ENCODE data around the gene BYSL. TPM values are rescaled to one million over a fixed set of nuclear protein-coding genes. Genes with fewer than 3 reads are reported as not detected.

BYSL gene
- total and polyA plus RNA-seq, 4 donors = 5.4 to 11.6 (median 8.6) TPM

- no peak for TF ChIP-seq SP1 (IDR thresholded peaks at IDR 0.05)
- TF ChIP-seq HNF4A (conservative IDR thresholded peaks at IDR 0.05) = no peak
- TF ChIP-seq TAF1 (conservative IDR thresholded peaks at IDR 0.05) = no peak
- no peak for TF ChIP-seq FOXA1 (IDR thresholded peaks at IDR 0.05)
- TF ChIP-seq ZBTB33 (IDR thresholded peaks at IDR 0.05) = no peak
- no peak for TF ChIP-seq NR2F2 (IDR thresholded peaks at IDR 0.05)
Observed at GRCh38 chr6:41939848-41940758, 18.8 kb downstream of the BYSL start (continued).

GRCh38 chr6:41940759-41941279 lies 19.5 kb downstream of the BYSL start:
- TF ChIP-seq RXRA (IDR thresholded peaks at IDR 0.05) (no peak), HNF4G (IDR thresholded peaks at IDR 0.05) (no peak), EGR1 (IDR thresholded peaks at IDR 0.05; ENCODE audit: low read depth in 2 of 2) (no peak), SP1 (IDR thresholded peaks at IDR 0.05) (no peak), FOXA2 (IDR thresholded peaks at IDR 0.05) (no peak), RAD21 (IDR thresholded peaks at IDR 0.05) (no peak), YY1 (IDR thresholded peaks at IDR 0.05) (no peak), CTCF (IDR thresholded peaks at IDR 0.05; ENCODE audit: low read depth, low read length, missing input control) (no peak), GABPA (IDR thresholded peaks at IDR 0.05 in 1 of 2, conservative IDR thresholded peaks at IDR 0.05 in 1 of 2) (no peak), TAF1 (conservative IDR thresholded peaks at IDR 0.05) (no peak), FOXA1 (IDR thresholded peaks at IDR 0.05) (no peak), JUND (IDR thresholded peaks at IDR 0.05) (no peak), REST (IDR thresholded peaks at IDR 0.05) (no peak), MAX (IDR thresholded peaks at IDR 0.05) (no peak), ZBTB33 (IDR thresholded peaks at IDR 0.05) (no peak)
- Histone ChIP-seq H3K4me1 (ENCODE audit: control insufficient read depth in 4 of 4, insufficient read depth in 4 of 4, low read length in 3 of 4) (peaks cover 3 to 34% (median 20%) of the 10 kb centered on the region in 4 donors), H3K36me3 (ENCODE audit: control insufficient read depth in 4 of 4, insufficient read depth in 3 of 4, low read depth in 1 of 4, low read length in 3 of 4) (no peaks in the 10 kb centered on the region), H3K4me3 (ENCODE audit: low read depth in 1 of 3, low read length in 3 of 3) (peak overlapping the region; percentile 80 to 89 (median 87)), H3K27ac (ENCODE audit: low read depth in 1 of 2, low read length in 2 of 2) (peak overlapping the region; percentile 71 to 83), H3K9me3 (ENCODE audit: control insufficient read depth in 4 of 4, low read length in 3 of 4) (no peaks in the 10 kb centered on the region), H3K9ac (ENCODE audit: low read depth in 1 of 2, low read length in 2 of 2) (peak overlapping the region in 1 of 2 donors; percentile 50), H3K27me3 (ENCODE audit: control insufficient read depth in 4 of 4, insufficient read depth in 4 of 4, low read length in 3 of 4) (no peaks in the 10 kb centered on the region)
- under 1% methylated on average over 38 of the region's 38 CpGs for WGBS
- DNase-seq (ENCODE audit: low spot score) = peak; percentile 60

All from liver (tissue), 9 donors.